ENCODE results near the gene OBSCN.

Gene OBSCN

GRCh38 chr1:228294717-228295116 lies 86.9 kb downstream of the OBSCN start:
- POLR2A ChIA-PET: no interaction called here
- TF ChIP-seq ARNT (IDR thresholded peaks at IDR 0.05): no peak
- no peak for TF ChIP-seq ZNF384 (IDR thresholded peaks at IDR 0.05)
- TF ChIP-seq L3MBTL2 (conservative IDR thresholded peaks at IDR 0.05): no peak
- TF ChIP-seq TARDBP (IDR thresholded peaks at IDR 0.05): no peak
- no peak for TF ChIP-seq LEF1 (IDR thresholded peaks at IDR 0.05; ENCODE audit: borderline replicate concordance)
- TF ChIP-seq PKNOX1 (IDR thresholded peaks at IDR 0.05): no peak
- TF ChIP-seq NFRKB (IDR thresholded peaks at IDR 0.05): no peak
- no peak for TF ChIP-seq SUZ12 (IDR thresholded peaks at IDR 0.05)
- no peak for TF ChIP-seq BHLHE40 (IDR thresholded peaks at IDR 0.05; ENCODE audit: borderline replicate concordance)
- TF ChIP-seq FOXM1 (IDR thresholded peaks at IDR 0.05; ENCODE audit: borderline replicate concordance): no peak
- TF ChIP-seq HDGF (IDR thresholded peaks at IDR 0.05; ENCODE audit: borderline replicate concordance): no peak
- no peak for TF ChIP-seq FOXA1 (IDR thresholded peaks at IDR 0.05)
- TF ChIP-seq ELF4 (IDR thresholded peaks at IDR 0.05): no peak
- TF ChIP-seq SP1 (IDR thresholded peaks at IDR 0.05): no peak
- TF ChIP-seq CTBP1 (IDR thresholded peaks at IDR 0.05; ENCODE audit: borderline replicate concordance): no peak
- TF ChIP-seq FOXK2 (IDR thresholded peaks at IDR 0.05): no peak

GRCh38 chr1:228295201-228295600 lies 87.4 kb downstream of the OBSCN start:
- no peak for DNase-seq (ENCODE audit: extremely low spot score)

More at GRCh38 chr1:228294717-228295116, 86.9 kb downstream of the OBSCN start:
- CTCF ChIA-PET: no interaction called here
- DNase-seq (ENCODE audit: extremely low spot score): no peak

GRCh38 chr1:228295981-228296380 lies 88.1 kb downstream of the OBSCN start:
- ChIA-PET CTCF (interaction anchor here (0.7 kb wide), 1 partner anchor 18 kb away, joined by 3 read pairs; no protein-coding TSS in a partner anchor), POLR2A (interaction anchor here (0.6 kb wide), 1 partner anchor 185 kb away, joined by 3 read pairs; no protein-coding TSS in a partner anchor)
- no peak for DNase-seq (ENCODE audit: extremely low spot score)
- TF ChIP-seq SP1 (IDR thresholded peaks at IDR 0.05): no peak
- no peak for TF ChIP-seq TARDBP (IDR thresholded peaks at IDR 0.05)
- no peak for TF ChIP-seq CTBP1 (IDR thresholded peaks at IDR 0.05; ENCODE audit: borderline replicate concordance)
- no peak for TF ChIP-seq ELF4 (IDR thresholded peaks at IDR 0.05)
- no peak for TF ChIP-seq LEF1 (IDR thresholded peaks at IDR 0.05; ENCODE audit: borderline replicate concordance)
- no peak for TF ChIP-seq ZNF384 (IDR thresholded peaks at IDR 0.05)
- TF ChIP-seq SUZ12 (IDR thresholded peaks at IDR 0.05): no peak
- TF ChIP-seq HDGF (IDR thresholded peaks at IDR 0.05; ENCODE audit: borderline replicate concordance): no peak
- TF ChIP-seq NFRKB (IDR thresholded peaks at IDR 0.05): no peak
- TF ChIP-seq L3MBTL2 (conservative IDR thresholded peaks at IDR 0.05): no peak
- TF ChIP-seq BHLHE40 (IDR thresholded peaks at IDR 0.05; ENCODE audit: borderline replicate concordance): no peak
- no peak for TF ChIP-seq FOXK2 (IDR thresholded peaks at IDR 0.05)
- TF ChIP-seq FOXM1 (IDR thresholded peaks at IDR 0.05; ENCODE audit: borderline replicate concordance): no peak
- no peak for TF ChIP-seq FOXA1 (IDR thresholded peaks at IDR 0.05)

More at GRCh38 chr1:228295201-228295600, 87.4 kb downstream of the OBSCN start:
- no peak for TF ChIP-seq ARNT (IDR thresholded peaks at IDR 0.05)
- TF ChIP-seq ZNF384 (IDR thresholded peaks at IDR 0.05): no peak
- no peak for TF ChIP-seq FOXM1 (IDR thresholded peaks at IDR 0.05; ENCODE audit: borderline replicate concordance)
- TF ChIP-seq TARDBP (IDR thresholded peaks at IDR 0.05): no peak
- TF ChIP-seq FOXA1 (IDR thresholded peaks at IDR 0.05): no peak
- no peak for TF ChIP-seq LEF1 (IDR thresholded peaks at IDR 0.05; ENCODE audit: borderline replicate concordance)
- no peak for TF ChIP-seq L3MBTL2 (conservative IDR thresholded peaks at IDR 0.05)
- no peak for TF ChIP-seq BHLHE40 (IDR thresholded peaks at IDR 0.05; ENCODE audit: borderline replicate concordance)
- no peak for TF ChIP-seq ELF4 (IDR thresholded peaks at IDR 0.05)
- POLR2A ChIA-PET: no interaction called here
- CTCF ChIA-PET: no interaction called here

- CTCF ChIA-PET: no interaction called here
- TF ChIP-seq FOXK2 (IDR thresholded peaks at IDR 0.05): no peak
- no peak for TF ChIP-seq CTBP1 (IDR thresholded peaks at IDR 0.05; ENCODE audit: borderline replicate concordance)
- no peak for TF ChIP-seq ELF4 (IDR thresholded peaks at IDR 0.05)
- TF ChIP-seq NFRKB (IDR thresholded peaks at IDR 0.05): no peak
- POLR2A ChIA-PET: no interaction called here
- no peak for DNase-seq (ENCODE audit: extremely low spot score)
These were observed 89.4 kb downstream of the OBSCN start for GRCh38 chr1:228297242-228297641.

GRCh38 chr1:228297822-228298221 lies 90.0 kb downstream of the OBSCN start:
- DNase-seq (ENCODE audit: extremely low spot score): no peak
- CTCF ChIA-PET: no interaction called here
- POLR2A ChIA-PET: no interaction called here
- TF ChIP-seq L3MBTL2 (conservative IDR thresholded peaks at IDR 0.05) (no peak), BHLHE40 (IDR thresholded peaks at IDR 0.05; ENCODE audit: borderline replicate concordance) (no peak)

- ChIA-PET POLR2A (no interaction called here), CTCF (no interaction called here)
- TF ChIP-seq HDGF (IDR thresholded peaks at IDR 0.05; ENCODE audit: borderline replicate concordance): no peak
- no peak for TF ChIP-seq SP1 (IDR thresholded peaks at IDR 0.05)
- no peak for TF ChIP-seq LEF1 (IDR thresholded peaks at IDR 0.05; ENCODE audit: borderline replicate concordance)
- TF ChIP-seq FOXA1 (IDR thresholded peaks at IDR 0.05): no peak
- no peak for TF ChIP-seq SUZ12 (IDR thresholded peaks at IDR 0.05)
- no peak for TF ChIP-seq FOXK2 (IDR thresholded peaks at IDR 0.05)
- DNase-seq (ENCODE audit: extremely low spot score): no peak
These were observed 90.6 kb downstream of the OBSCN start for GRCh38 chr1:228298471-228298870.

- no peak for DNase-seq (ENCODE audit: extremely low spot score)
- TF ChIP-seq ELF4 (IDR thresholded peaks at IDR 0.05): no peak
- no peak for TF ChIP-seq LEF1 (IDR thresholded peaks at IDR 0.05; ENCODE audit: borderline replicate concordance)
- no peak for TF ChIP-seq CTBP1 (IDR thresholded peaks at IDR 0.05; ENCODE audit: borderline replicate concordance)
- TF ChIP-seq ARNT (IDR thresholded peaks at IDR 0.05): no peak
- TF ChIP-seq ZNF384 (IDR thresholded peaks at IDR 0.05): no peak
- no peak for TF ChIP-seq L3MBTL2 (conservative IDR thresholded peaks at IDR 0.05)
- TF ChIP-seq TARDBP (IDR thresholded peaks at IDR 0.05): no peak
- TF ChIP-seq HDGF (IDR thresholded peaks at IDR 0.05; ENCODE audit: borderline replicate concordance): no peak
- TF ChIP-seq SUZ12 (IDR thresholded peaks at IDR 0.05): no peak
- no peak for TF ChIP-seq FOXA1 (IDR thresholded peaks at IDR 0.05)
- TF ChIP-seq BHLHE40 (IDR thresholded peaks at IDR 0.05; ENCODE audit: borderline replicate concordance): no peak
- no peak for TF ChIP-seq NFRKB (IDR thresholded peaks at IDR 0.05)
- TF ChIP-seq FOXM1 (IDR thresholded peaks at IDR 0.05; ENCODE audit: borderline replicate concordance): no peak
- no peak for TF ChIP-seq PKNOX1 (IDR thresholded peaks at IDR 0.05)
- no peak for TF ChIP-seq FOXK2 (IDR thresholded peaks at IDR 0.05)
- no peak for TF ChIP-seq SP1 (IDR thresholded peaks at IDR 0.05)
- POLR2A ChIA-PET: no interaction called here
- CTCF ChIA-PET: no interaction called here
These were observed 91.4 kb downstream of the OBSCN start for GRCh38 chr1:228299211-228299610.

All from HEK293T (cell line).